Endothelial cell of umbilical vein (primary cell): ENCODE data around the gene HACD3. TPM values are rescaled to one million over a fixed set of nuclear protein-coding genes. Genes with fewer than 3 reads are reported as not detected.

ENCODE experiments used
- BruUV-seq: library from RNA; stranded (reverse); fragments of 400-500 nt; replicated peaks from 2 replicates; lab custom pipeline; 2021; lab: Mats Ljungman, UMichigan
- CTCF ChIA-PET: fragments of 300-600, 350-600 bp; sonication (Branson Sonifier 250); formaldehyde crosslinking; loops from one replicate; lab custom pipeline; 2021; ENCODE audit warnings: antibody characterized with exemption, inconsistent platforms; lab: Charles Lee
- POLR2A ChIA-PET: fragments of 300-600, 350-600 bp; sonication (Branson Sonifier 250); formaldehyde crosslinking; loops from one replicate; lab custom pipeline; 2021; ENCODE audit warnings: antibody characterized with exemption, inconsistent platforms; lab: Charles Lee
- DNase-seq: peaks from one replicate; pipeline ENCODE4 v3.0.0-alpha.2; 2011; ENCODE audit warnings: low read depth, low spot score
- FAIRE-seq: peaks from 2 replicates; lab custom pipeline; 2011; peaks lifted over from hg19 to GRCh38; lab: Jason Lieb, UNC
- H2AFZ ChIP-seq: 2 replicates; pipeline ENCODE4 v1.6.0; 2012; ENCODE audit warnings: low read depth, low read length, control low read depth, inconsistent platforms
- H3K27ac ChIP-seq: 2 replicates; pipeline ENCODE4 v1.5.1; 2011; ENCODE audit warnings: low read depth, mild to moderate bottlenecking, control low read depth, low read length, moderate library complexity; ENCODE audit not compliant: insufficient read depth
- H3K27me3 ChIP-seq, 2 experiments: 2 replicates each; pipeline versions ENCODE4 v1.6.0 to v1.6.1; 2011; ENCODE audit warnings: low read length in 2 of 2, mixed read lengths in 1 of 2; ENCODE audit not compliant: control insufficient read depth in 2 of 2, insufficient read depth in 2 of 2
- H3K36me3 ChIP-seq, 2 experiments: 2 replicates in 1 of 2; 3 replicates in 1 of 2; pipeline ENCODE4 v1.5.1; 2011; ENCODE audit warnings: low read length in 2 of 2, mild to moderate bottlenecking in 1 of 2, moderate library complexity in 1 of 2; ENCODE audit not compliant: control insufficient read depth in 2 of 2, insufficient read depth in 2 of 2; ENCODE audit errors: extremely low read depth in 1 of 2
- H3K4me1 ChIP-seq: 3 replicates; pipeline ENCODE4 v1.5.1; 2011; ENCODE audit warnings: mild to moderate bottlenecking, low read length; ENCODE audit not compliant: control insufficient read depth, insufficient read depth; ENCODE audit errors: extremely low read depth
- H3K4me2 ChIP-seq: 2 replicates; pipeline ENCODE4 v1.6.1; 2011; ENCODE audit warnings: low read length, control low read depth, mixed read lengths; ENCODE audit not compliant: insufficient read depth
- H3K4me3 ChIP-seq, 3 experiments: fragments of 200-600 bp in 1 of 3; sonication (generic), shearing (Covaris generic) in 1 of 3; replicated peaks in 1 of 3; 2 replicates each; pipeline ENCODE4 v1.5.1; 2011 to 2016; ENCODE audit warnings: control low read depth in 3 of 3, low read length in 3 of 3, mild to moderate bottlenecking in 2 of 3, inconsistent platforms in 1 of 3, low read depth in 1 of 3, moderate library complexity in 1 of 3; ENCODE audit not compliant: insufficient read depth in 1 of 3
- H3K79me2 ChIP-seq: 2 replicates; pipeline ENCODE4 v1.6.0; 2012; ENCODE audit warnings: low read length, inconsistent platforms; ENCODE audit not compliant: control insufficient read depth, insufficient read depth
- H3K9ac ChIP-seq: replicated peaks from 2 replicates; pipeline ENCODE3; 2011; ENCODE audit warnings: low read length, control low read depth; ENCODE audit not compliant: insufficient read depth; ENCODE audit errors: extremely low read depth
- H3K9me1 ChIP-seq: replicated peaks from 3 replicates; pipeline ENCODE4 v1.6.0; 2011; ENCODE audit warnings: mild to moderate bottlenecking, low read length; ENCODE audit not compliant: control insufficient read depth, insufficient read depth; ENCODE audit errors: extremely low read depth
- H3K9me3 ChIP-seq: replicated peaks from 2 replicates; pipeline ENCODE4 v1.5.1; 2012; ENCODE audit warnings: low read length, inconsistent platforms; ENCODE audit not compliant: control insufficient read depth, insufficient read depth
- H4K20me1 ChIP-seq: replicated peaks from 2 replicates; pipeline ENCODE3; 2011; ENCODE audit warnings: mild to moderate bottlenecking, low read length; ENCODE audit not compliant: control insufficient read depth, insufficient read depth; ENCODE audit errors: extremely low read depth
- EZH2 ChIP-seq: IDR thresholded peaks from 2 replicates; pipeline ENCODE4 v1.6.1; 2012; ENCODE audit warnings: borderline replicate concordance, low read depth, mild to moderate bottlenecking, moderate library complexity, low read length, inconsistent platforms; ENCODE audit not compliant: severe bottlenecking
- FOS ChIP-seq: IDR thresholded peaks from 2 replicates; pipeline ENCODE4 v1.6.1; 2011; ENCODE audit warnings: mild to moderate bottlenecking, low read length, moderate library complexity, borderline replicate concordance; ENCODE audit not compliant: insufficient read depth
- GATA2 ChIP-seq: IDR thresholded peaks from 2 replicates; pipeline ENCODE4 v1.7.0; 2011; ENCODE audit warnings: low read depth, mild to moderate bottlenecking, moderate library complexity, mixed read lengths, low read length; ENCODE audit not compliant: insufficient read length, insufficient read depth
- JUN ChIP-seq: IDR thresholded peaks from 2 replicates; pipeline ENCODE4 v1.6.1; 2011; ENCODE audit warnings: borderline replicate concordance, low read depth; ENCODE audit not compliant: insufficient read length, insufficient read depth
- MYC ChIP-seq: IDR thresholded peaks from one replicate; pipeline ENCODE4 v1.6.1; 2011; ENCODE audit warnings: mild to moderate bottlenecking, low read depth, low read length
- POLR2A ChIP-seq: IDR thresholded peaks from 2 replicates; pipeline ENCODE4 v1.6.1; 2012; ENCODE audit warnings: low read depth, mild to moderate bottlenecking, control low read depth, low read length
- POLR2AphosphoS5 ChIP-seq: IDR thresholded peaks from 2 replicates; pipeline ENCODE4 v1.6.1; 2012; ENCODE audit warnings: low read depth, mild to moderate bottlenecking, control low read depth, low read length, moderate library complexity; ENCODE audit not compliant: insufficient read depth
- dilution Hi-C: fragments of 300-500 bp; cut with MboI; formaldehyde crosslinking; loops from one replicate; pipeline ENCODE4 v1.15.0; 2019; ENCODE audit warnings: low sequenced_read_pairs; ENCODE audit not compliant: extremely low pct_ligation_motif_present
- intact Hi-C: fragments of 100-400 bp; cut with micrococcal nuclease; formaldehyde crosslinking; loops from one replicate; pipeline ENCODE4 v1.10.0; 2022
- polyA plus RNA-seq, 4 experiments: library from polyadenylated mRNA; depleted of rRNA in 3 of 4; stranded (reverse) in 3 of 4; unstranded in 1 of 4; fragments of >200 nt; gene quantifications; 2 replicates each; pipeline versions ENCODE4 v1.2.1 to v1.2.3, GENCODE V29; 2011 to 2012; ENCODE audit warnings: missing spikeins in 1 of 4
- total RNA-seq: library from RNA; stranded (reverse); gene quantifications from 2 replicates; pipeline ENCODE4 v1.2.3, GENCODE V29; 2021
- TF ChIP-seq, protein P1 (sequence below), 2 donors: IDR thresholded peaks; 1 replicate in 1 of 2; 2 replicates in 1 of 2; pipeline ENCODE4 v1.5.1; 2011; ENCODE audit warnings: low read length in 2 of 2, mild to moderate bottlenecking in 2 of 2, moderate library complexity in 2 of 2, control low read depth in 1 of 2, inconsistent platforms in 1 of 2, low read depth in 1 of 2; ENCODE audit not compliant: insufficient read depth in 1 of 2; ENCODE audit errors: extremely low read depth in 1 of 2
- TF ChIP-seq, protein P2 (sequence below): IDR thresholded peaks from 2 replicates; pipeline ENCODE4 v1.6.1; 2011; ENCODE audit not compliant: insufficient read depth, insufficient read length

The HACD3 gene
- total and polyA plus RNA-seq, 2 donors (not counting 3 experiments of a cell fraction or from before 2014, with no cell fraction given): 47.4 to 61.1 TPM

DNA sequence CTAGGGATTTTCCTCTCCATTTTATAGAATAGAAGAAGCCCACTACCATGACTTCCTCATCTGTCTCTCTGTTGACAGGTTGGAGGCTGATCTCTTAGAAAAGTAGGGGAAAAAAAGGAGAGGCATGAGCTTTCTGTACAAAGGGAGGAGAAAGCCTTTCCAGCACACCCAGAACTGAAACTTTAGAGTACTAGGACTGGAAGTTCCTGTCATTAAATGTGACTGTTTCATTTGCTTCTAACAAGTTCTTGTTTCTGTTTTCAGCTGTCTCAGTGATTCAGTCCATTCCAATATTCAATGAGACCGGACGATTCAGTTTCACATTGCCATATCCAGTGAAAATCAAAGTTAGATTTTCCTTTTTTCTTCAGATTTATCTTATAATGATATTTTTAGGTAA, 41.7 kb downstream of the HACD3 start:
- Histone ChIP-seq H3K27ac (no peak overlapping the region), H3K4me1 (peaks cover 11% of the 10 kb centered on the region), H2AFZ (no peak overlapping the region), H3K4me2 (no peak overlapping the region), H3K36me3 (peaks cover 4 to 5% of the 10 kb centered on the region in 2 experiments), H3K79me2 (no peaks in the 10 kb centered on the region), H3K9me3 (no peaks in the 10 kb centered on the region), H3K4me3 (no peak overlapping the region), H3K27me3 (no peaks in the 10 kb centered on the region), H3K9ac (no peak overlapping the region), H3K9me1 (no peaks in the 10 kb centered on the region), H4K20me1 (no peaks in the 10 kb centered on the region)
- POLR2A ChIA-PET: interaction anchor here (1.0 kb wide), 1 partner anchor 55 kb away, joined by 5 read pairs; no protein-coding TSS in a partner anchor
- no TSS peak for BruUV-seq
- TF ChIP-seq EZH2 (no peak), POLR2AphosphoS5 (no peak), POLR2A (no peak), GATA2 (no peak), JUN (no peak), MYC (no peak), FOS (no peak)
- TF ChIP-seq, protein P1, sequence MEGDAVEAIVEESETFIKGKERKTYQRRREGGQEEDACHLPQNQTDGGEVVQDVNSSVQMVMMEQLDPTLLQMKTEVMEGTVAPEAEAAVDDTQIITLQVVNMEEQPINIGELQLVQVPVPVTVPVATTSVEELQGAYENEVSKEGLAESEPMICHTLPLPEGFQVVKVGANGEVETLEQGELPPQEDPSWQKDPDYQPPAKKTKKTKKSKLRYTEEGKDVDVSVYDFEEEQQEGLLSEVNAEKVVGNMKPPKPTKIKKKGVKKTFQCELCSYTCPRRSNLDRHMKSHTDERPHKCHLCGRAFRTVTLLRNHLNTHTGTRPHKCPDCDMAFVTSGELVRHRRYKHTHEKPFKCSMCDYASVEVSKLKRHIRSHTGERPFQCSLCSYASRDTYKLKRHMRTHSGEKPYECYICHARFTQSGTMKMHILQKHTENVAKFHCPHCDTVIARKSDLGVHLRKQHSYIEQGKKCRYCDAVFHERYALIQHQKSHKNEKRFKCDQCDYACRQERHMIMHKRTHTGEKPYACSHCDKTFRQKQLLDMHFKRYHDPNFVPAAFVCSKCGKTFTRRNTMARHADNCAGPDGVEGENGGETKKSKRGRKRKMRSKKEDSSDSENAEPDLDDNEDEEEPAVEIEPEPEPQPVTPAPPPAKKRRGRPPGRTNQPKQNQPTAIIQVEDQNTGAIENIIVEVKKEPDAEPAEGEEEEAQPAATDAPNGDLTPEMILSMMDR (IDR thresholded peaks at IDR 0.05; ENCODE audit: extremely low read depth in 1 of 2, insufficient read depth in 1 of 2, low read depth in 1 of 2, low read length in 2 of 2): no peak
- TF ChIP-seq, protein P2, sequence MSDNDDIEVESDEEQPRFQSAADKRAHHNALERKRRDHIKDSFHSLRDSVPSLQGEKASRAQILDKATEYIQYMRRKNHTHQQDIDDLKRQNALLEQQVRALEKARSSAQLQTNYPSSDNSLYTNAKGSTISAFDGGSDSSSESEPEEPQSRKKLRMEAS: no peak
- no peak for FAIRE-seq
- DNase-seq: no peak
- dilution Hi-C loops (no loop called here), intact Hi-C loops (no loop called here)
- CTCF ChIA-PET: no interaction called here
